ENCODE measurements around the gene C2orf76.

- TF ChIP-seq CTCF (IDR thresholded peaks at IDR 0.05) (no peak), POLR2AphosphoS5 (IDR thresholded peaks at IDR 0.05) (no peak), POLR2A (IDR thresholded peaks at IDR 0.05) (no peak)
These were observed 80.0 kb downstream of the C2orf76 start for GRCh38 chr2:119286661-119287060.
